Stimulated activated CD4-positive, alpha-beta T cell treated with anti-CD3 and anti-CD28 coated beads, Interleukin-15, amount 100 ng/mL, for 1 hour (primary cell): ENCODE measurements around the gene AACS.
A peak's percentile ranks its signal among the peaks of the same experiment; 100 is the strongest.
"Not testable (repeated sequence)": the region's sequence is repeated elsewhere in the genome, so short reads cannot be mapped to it uniquely, and the experiment has no call there.

Experiments
- DNase-seq, 2 donors: peaks; one replicate each; pipeline ENCODE4 v3.0.0-alpha.2; 2020; ENCODE audit warnings: low read depth in 1 of 2, low spot score in 1 of 2

The AACS gene, protein sequence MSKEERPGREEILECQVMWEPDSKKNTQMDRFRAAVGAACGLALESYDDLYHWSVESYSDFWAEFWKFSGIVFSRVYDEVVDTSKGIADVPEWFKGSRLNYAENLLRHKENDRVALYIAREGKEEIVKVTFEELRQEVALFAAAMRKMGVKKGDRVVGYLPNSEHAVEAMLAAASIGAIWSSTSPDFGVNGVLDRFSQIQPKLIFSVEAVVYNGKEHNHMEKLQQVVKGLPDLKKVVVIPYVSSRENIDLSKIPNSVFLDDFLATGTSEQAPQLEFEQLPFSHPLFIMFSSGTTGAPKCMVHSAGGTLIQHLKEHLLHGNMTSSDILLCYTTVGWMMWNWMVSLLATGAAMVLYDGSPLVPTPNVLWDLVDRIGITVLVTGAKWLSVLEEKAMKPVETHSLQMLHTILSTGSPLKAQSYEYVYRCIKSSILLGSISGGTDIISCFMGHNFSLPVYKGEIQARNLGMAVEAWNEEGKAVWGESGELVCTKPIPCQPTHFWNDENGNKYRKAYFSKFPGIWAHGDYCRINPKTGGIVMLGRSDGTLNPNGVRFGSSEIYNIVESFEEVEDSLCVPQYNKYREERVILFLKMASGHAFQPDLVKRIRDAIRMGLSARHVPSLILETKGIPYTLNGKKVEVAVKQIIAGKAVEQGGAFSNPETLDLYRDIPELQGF

DNA sequence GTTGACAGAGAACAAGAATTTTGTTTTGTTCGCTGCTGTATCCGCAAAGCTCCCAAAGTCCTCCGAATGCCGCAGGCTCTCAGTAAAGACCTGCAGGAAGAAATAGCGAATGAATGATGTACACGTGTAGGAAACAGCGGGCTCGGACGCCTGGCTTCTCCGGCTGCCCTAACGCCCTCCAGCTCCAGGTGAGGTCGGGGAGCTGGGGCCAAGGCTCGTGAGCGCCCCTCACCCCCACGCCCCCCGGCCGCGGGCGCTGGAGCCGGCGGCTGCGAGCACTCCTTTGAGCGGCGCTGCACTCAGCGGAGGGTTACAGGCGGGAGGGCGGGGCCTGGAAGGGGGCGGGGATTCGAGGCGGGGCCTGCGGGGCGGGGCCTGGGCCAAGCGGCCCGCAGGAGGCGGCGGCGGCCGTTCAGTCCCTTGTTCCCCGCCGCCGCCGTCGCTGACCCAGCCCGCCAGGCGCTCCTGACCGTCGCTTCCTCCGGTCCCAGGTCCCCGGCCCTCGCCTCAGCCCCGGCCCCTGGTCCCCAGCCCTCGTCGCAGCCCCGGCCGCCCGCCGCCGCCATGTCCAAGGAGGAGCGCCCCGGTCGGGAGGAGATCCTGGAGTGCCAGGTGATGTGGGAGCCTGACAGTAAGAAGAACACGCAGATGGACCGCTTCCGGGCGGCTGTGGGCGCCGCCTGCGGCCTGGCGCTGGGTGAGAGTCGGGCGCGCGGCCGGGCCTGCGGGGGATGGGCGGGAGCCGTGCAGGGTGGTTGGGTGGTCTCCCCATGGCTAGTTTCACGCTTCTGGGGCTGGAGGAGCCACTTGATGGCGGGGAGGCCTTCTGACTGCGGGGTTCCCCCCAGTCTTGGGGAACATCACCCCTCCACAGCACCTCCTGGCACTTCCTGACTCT is at the start of gene AACS:
Gene AACS (plus strand): TSS at position 415 of the 898 bp plus-strand sequence. CDS start 150 bp downstream, at position 565.
- peak; percentile 58 to 71 for DNase-seq

DNA sequence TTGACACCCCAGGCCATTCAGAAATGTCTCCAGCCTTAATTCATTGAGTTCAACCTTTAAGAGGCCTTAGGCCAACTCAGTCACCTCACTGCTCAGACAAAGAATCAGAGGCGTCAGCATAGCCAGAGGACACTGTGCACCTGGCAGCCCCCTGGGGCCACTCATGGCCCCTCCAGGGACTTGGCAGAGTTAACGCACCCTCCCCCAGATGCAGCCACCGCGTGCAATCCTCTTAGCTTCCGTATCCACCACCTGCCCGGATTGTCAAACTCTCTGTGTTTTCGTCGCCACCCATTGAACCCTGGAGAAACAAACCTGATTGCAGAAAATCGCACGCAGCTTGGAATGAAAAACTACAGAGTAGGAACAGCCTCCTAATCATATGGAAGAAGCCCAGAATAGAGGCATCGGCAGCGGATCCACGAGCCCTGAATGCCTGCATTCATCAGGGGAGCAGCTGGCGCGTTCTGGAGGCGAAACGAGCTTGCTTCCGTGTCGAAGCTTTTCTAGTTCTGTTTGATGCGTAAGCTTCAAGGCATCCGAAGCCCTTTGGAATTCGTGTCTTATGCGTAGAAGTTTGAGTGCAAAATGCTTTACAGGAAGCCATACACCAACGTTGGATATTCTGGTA is 49.4 kb upstream of the AACS start:
- no peak for DNase-seq

DNA sequence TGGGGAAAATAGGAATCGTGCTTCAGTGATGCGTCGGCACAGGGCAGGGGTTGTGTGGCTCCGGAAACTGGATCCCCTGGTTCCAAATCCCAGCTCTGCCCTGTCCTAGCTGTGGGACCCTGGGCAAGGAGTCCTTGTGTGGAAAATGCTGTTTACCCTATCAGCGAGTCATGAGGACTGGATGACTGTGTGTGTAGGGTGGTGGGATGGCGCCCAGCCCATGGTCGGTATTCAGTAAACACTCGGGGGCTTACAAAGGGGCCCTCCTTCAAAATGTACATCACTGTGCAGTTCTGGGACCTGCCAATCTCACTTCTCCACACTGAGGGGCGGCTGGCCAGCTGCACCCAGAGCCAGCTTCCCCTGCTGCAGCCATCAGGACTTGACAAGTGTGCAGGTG is 47.4 kb upstream of the AACS start:
- DNase-seq: no peak

DNA sequence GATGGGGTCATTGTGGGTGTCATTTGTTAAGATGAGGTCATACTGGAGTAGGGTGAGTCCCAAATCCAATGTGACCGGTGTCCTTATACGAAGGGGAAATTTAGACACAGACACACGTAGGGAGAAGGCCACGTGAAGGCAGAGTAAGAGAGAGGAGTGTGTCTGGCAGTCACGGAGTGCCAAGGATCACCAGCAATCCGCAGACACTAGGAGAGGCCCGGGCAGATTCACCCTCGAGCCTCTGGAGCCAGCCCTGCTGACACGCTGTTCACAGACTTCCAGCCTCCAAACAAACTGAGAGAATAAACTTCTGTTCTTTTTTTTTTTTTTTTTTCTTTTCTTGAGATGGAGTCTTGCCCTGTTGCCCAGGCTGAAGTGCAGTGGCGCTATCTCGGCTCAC is 46.9 kb upstream of the AACS start:
- no peak for DNase-seq

DNA sequence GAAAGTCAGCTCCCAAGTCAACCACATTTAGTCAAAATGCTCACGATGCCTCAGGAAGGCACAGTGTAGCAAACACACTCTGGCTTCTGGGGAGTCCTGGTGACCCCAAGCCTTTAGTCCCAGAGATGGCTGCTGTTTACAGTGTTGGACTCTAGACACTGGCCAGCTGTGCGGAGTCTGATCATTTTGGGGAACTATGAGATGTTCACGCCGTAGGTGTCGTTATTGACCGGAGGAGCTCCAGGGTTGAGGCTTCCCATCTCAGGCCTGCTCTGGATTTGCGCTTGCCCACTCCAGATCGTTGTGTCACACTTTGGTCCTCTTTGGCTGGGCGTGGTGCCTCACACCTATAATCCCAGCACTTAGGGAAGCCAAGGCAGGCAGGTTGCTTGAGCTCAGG is 44.1 kb upstream of the AACS start:
- DNase-seq: no peak

DNA sequence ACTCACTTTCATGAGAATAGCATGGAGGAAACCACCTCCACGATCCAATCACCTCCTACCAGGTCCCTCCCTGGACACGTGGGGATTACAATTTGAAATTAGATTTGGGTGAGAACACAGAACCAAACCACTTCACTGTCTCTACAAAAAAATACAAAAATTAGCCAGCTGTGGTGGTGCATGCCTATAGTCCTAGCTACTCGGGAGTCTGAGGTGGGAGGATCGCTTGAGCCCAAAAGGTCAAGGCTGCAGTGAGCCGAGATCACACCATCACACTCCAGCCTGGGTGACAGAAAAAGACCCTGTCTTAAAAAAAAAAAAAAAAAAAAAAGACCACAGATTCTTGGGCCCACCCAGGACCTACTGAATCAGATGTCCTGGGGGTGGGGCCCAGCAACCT is 43.5 kb upstream of the AACS start:
- DNase-seq: no peak

DNA sequence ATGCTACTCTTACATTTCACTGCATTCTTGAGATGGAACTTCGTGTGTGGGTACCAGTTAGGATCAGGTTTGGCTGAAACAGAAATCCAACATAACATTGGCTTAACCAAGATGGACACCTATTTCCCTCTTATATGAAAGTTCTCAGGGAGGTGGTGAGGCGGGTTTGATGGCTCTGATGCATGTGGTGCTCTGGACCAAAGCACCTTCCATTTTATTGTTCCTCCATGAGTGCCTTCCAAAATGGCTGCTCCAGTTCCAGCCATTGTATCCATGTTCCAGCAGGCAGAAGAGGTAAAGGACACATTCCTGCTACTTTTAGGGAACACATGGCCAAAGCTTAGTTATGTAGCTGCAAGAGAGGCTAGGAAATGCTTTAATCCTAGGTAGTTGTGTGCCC is 42.2 kb upstream of the AACS start:
- DNase-seq: no peak

DNA sequence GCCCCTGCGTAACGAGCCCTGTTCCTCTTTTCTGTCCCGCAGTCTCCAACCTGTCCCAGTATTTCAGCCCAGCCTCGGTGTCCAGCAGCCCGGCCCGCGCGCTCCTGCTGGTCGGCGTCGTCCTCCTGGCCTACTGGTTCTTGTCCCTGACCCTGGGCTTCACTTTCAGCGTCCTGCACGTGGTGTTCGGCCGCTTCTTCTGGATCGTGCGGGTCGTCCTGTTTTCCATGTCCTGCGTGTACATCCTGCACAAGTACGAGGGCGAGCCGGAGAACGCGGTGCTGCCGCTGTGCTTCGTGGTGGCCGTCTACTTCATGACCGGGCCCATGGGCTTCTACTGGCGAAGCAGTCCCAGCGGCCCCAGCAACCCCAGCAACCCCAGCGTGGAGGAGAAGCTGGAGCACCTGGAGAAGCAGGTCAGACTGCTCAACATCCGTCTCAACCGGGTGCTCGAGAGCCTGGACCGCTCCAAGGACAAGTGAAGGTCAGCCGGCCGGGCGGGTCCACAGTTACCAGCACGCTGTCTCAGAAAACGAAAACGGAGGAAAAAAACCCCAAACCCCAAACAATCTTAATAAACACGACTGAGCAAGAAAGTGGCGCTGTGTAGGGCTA is 40.2 kb upstream of the AACS start:
- DNase-seq: no peak

DNA sequence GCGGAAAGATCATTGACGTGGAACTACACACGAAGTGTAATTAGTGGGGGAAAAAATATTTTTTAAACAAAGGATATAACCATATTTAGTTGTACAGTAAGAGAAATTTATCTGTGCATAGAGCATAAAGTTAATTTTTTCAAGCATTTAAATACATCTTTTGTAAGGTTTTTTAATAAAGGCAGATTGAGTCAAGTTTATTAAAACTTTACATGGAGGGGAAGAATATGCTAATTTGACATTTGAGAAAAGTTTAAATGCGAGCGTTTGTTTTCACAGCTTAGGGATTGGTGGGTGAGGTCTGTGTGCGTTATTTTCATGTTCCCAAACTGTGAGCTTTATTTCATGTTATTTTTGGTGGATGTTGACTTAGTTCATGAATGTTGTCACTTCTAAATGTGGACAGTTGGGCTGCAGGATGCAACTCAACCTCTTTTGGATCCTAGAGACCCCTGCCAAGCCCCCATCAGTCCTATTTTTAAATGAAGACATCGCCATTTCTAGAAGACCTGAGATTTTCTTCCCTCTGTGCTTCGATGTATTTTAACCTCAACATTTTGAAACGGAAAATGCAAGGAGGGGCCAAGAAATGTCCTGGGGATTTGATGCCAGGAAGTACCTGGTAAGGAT is 39.5 kb upstream of the AACS start:
- no peak for DNase-seq

DNA sequence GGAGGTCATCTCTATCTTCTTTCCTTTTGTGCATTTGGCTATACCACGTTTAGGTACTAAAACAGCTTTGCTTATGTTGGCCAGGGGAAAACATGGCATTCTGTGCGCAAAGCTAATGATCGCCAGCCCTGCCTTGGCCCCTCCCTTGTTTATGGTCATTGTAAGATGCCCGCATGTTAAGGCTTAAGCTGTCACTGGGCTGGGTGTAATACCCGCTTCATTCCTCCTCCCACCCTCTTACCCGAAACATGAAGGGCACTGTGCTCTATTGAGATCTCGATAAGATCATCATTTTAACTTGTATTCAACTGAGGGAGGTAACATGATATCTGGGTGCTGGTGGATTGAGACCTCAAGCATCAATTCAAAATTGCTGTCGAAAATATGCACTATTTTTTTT is 37.1 kb upstream of the AACS start:
- no peak for DNase-seq

DNA sequence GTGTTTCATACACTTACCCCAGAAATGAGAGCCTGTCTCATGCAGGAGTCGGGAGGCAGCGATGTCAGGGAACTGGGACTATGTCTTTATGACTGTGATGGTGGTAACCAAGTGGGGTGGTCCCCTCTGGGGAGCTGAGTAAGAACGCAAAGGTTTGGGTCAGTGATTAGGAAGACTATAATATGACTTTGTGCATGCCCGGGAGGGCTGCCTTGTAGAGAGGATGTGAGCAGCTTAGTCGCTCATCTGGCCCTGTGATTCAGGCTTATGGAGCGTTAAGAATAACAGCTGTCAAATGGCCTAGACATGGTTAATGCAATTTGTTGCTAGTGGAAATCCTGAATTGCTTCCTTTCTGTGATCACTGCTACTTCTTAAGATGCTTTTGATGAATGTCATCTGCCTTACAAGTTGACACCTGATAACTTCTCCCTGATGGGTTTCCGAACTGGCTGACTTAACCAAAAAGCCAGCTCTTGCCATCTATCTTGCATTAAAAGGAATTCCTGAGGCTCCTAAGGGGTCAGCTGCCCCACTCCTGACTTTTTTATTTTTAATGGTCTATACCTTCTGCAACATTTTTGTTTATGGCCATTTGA is 35.4 kb upstream of the AACS start:
- no peak for DNase-seq

DNA sequence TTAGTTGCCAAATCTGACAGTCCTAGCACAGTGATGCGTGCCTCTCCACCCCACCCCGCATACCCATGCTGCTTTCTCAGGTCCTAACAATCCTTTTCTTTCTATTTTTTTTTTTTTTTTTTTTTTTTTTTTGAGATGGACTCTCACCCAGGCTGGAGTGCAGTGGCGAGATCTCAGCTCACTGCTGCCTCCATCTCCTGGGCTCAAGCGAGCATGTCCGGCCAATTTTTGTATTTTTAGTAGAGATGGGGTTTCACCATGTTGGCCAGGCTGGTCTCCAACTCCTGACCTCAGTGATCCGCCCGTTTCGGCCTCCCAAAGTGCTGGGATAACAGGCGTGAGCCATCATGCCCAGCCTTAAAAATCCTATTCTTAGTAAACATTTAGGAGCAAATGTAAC is 33.8 kb upstream of the AACS start:
- DNase-seq: not testable (repeated sequence)

DNA sequence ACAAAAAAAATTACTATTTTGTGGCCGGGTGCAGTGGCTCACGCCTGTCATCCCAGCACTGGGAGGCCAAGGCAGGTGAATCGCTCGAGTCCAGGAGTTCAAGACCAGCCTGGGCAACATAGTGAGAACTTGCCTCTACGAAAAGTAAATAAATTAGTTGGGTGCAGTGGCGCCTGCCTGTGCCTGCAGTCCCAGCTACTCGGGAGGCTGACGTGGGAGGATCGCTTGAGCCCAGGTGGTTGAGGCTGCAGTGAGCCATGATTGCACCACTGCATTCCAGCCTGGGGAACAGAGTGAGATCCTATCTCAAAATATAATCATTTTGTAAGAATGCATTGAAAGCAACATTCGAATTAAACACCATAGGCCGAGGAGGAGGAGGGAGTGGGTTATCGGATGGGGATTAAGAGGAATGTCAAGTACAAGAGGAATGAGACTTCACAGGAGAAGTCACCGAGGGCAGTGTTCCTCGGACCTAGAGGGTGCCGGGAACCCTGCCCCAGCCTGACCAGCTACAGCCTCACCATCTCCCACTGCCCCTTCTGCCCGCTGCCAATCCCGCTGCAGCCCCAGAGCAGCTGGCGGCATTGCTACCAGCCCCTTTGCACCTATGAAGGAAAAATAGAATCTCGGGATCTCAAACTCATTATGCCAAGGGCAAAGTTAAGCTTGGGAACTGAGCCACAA is 32.6 kb upstream of the AACS start:
- DNase-seq: no peak

DNA sequence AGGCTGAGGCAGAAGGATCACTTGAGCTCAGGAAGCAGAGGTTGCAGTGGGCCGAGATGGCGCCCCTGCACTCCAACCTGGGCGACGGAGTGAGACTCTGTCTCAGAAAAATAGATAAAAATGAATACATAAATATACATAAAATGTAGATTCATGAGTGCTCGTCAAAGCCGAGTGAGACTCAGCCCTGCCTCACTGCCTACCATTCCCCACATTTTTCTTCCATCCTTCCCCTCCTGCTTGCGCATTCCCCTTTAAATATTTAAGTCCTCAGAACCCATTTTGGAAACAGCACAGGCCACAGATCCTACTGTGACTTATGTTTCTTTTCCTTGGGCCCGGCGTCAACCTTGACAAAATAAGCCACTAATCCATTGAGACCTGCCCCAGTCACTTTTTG is 31.9 kb upstream of the AACS start:
- no peak for DNase-seq

DNA sequence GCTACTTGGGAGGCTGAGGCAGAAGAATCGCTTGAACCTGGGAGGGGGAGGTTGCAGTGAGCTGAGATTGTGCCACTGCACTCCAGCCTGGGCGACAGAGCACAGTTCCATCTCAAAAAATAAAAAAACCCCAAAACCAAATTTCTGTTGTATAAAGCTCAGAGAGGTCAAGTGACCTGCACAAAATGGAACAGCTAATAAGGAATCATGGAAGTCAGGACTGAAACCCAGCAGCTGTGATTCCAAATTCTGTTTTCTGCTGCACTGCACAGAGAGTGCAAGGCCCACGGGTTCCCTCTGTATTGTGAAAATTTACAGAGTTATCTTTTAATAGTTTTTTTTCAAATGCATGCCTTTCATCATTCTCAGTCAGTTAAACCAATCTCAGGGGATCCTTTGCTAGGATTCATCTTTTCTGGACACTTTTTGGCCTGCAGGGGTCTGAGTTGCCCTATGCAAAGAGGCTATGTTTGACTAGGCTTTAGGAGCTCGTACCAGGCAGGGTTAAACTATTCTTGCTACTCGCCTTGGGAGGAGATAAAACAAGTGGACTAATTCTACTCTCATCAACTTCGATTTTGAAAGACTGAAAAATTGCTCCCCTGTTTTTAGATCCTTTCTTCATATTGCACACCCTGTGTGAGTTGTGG is 26.1 kb upstream of the AACS start:
- no peak for DNase-seq

DNA sequence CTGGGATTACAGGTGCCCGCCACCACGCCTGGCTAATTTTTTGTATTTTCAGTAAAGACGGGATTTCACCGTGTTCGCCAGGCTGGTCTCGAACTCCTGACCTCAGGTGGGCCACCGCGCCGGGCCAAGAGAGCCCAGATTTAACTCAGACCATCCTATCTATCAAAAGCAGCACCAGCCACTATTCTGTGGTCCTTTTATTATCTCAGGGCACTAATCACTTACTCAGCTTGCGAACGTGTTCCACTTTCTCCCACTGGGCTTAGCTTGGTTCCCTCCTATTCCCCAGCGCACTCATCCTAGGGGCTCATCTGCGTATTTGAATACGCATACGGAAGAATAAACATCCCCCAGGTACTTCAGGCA is 16.2 kb upstream of the AACS start:
- DNase-seq: no peak

DNA sequence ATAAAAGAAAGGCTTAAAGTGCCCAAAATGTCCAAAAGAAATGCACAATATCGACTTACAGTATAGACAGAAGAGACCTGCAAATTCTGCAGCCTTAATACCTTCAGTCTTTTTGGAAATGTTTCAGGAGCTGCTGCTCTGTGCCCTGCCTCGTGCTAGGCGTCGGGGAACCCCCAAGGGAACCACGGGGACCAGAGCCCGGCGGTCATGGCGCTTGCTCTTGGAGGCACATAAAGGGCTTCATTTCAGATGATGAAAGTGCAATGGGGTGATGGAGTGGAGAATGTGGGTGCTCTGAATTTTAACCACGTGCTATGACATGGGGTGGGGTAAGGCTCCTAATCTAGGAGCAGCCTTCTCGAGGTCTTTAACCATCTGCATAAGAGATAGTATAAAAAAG is 14.8 kb upstream of the AACS start:
- no peak for DNase-seq

DNA sequence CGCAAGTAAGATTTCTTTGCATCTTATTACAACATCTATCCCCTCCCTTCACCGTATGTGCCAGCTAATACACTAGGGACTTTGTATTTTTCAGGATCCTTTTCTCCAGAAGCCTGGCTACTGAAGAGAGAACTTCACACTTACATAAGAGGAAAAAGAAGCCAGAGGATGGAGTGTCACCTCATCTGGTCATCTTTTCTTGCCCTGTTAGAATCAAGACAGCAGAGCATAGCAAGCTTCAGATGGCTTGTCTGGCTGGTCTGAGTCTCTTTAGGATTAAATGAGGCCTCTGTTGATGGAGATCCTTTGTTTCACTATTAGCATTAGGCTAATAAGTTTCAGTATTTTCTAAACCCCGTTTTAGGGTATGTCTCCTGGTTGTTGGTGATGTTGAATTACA is 14.4 kb upstream of the AACS start:
- no peak for DNase-seq

DNA sequence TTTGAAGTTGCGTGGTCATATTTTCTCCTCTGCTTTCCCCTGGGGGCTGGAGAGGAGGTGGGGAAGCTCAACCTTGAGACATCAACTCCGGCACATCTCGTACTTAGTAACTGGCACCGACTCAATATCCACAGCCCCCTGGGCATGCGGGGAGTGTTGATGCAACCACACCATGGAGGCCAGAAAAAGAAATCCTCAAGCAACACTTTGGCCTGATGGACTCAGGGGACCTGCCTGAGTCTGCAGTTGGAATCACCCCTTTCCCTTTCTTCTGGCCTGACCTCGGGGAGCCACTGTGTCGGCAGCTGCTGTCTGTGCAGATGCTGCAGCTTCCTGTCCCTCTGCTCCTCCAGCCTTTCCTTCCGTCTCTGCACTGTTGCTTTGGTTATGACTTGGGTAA is 11.4 kb upstream of the AACS start:
- no peak for DNase-seq
